ENCODE results near the gene WDR64. TPM values are rescaled to one million over a fixed set of nuclear protein-coding genes. Genes with fewer than 3 reads are reported as not detected.

WDR64 gene
- total and polyA plus RNA-seq, 2 of the 4 experiments (the other 2 are of a cell fraction), result not detected

DNA sequence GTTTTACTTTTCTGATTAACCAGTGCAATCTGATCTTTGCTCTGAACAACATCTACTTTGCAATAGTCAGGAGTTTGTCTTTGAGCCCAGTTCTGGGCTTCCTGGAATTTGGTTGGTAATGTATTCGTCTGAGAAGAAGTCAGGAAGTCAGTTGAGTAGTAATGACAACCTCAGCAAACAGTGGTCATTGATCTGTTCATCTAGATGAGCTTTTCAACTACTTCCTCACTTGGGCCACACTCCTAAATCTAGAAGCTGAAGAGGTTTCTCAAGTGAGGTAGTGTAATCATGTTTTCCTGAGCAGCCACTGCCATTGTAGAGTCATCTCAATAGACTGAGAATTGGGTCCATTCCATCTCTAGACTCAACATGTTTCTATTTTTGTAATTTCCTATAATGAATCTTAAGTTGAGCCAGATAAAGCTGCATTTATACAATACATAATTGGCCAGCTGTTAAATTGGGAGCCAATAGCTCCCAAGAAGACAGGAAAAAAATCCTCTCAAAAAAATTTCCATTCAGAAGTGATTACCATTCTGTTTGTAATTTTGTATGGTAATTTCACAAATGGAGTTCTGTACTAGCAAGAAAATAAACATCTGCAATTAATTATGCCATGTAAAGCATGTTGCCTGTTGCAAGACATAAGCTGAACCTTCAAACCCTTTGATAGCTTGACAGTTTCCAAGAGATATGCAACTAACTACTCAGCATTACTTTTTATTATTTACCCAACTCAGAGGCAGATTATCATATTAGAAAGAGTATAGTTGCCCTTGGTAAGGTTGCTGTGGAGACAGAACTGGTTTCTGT lies 49.6 kb downstream of the WDR64 start:
- no peak overlapping the region for H3K27ac ChIP-seq (ENCODE audit: insufficient read depth, low read length)
- no peak overlapping the region for H3K14ac ChIP-seq (replicated peaks; ENCODE audit: low read depth, low read length)
- no peak overlapping the region for H4K5ac ChIP-seq (ENCODE audit: low read depth, low read length)
- DNase-seq (no peak), ATAC-seq (ENCODE audit: low read depth) (no peak)
- CTCF ChIA-PET, result interaction anchor here (1.0 kb wide), 1 partner anchor 127 kb away, joined by 3 read pairs; no protein-coding TSS in a partner anchor
- no peak overlapping the region for H2AK9ac ChIP-seq (replicated peaks; ENCODE audit: low read depth, low read length, poor library complexity)
- H4K8ac ChIP-seq (ENCODE audit: low read depth in 2 of 2, low read length in 2 of 2), result no peak overlapping the region
- H2BK20ac ChIP-seq (ENCODE audit: low read depth, low read length), result no peak overlapping the region
- H3K36me3 ChIP-seq (ENCODE audit: control insufficient read depth, insufficient read depth, low read length), result no peaks in the 10 kb centered on the region
- no peak overlapping the region for H3K4ac ChIP-seq (ENCODE audit: low read depth, low read length)
- H3K4me2 ChIP-seq (ENCODE audit: low read depth, low read length), result no peak overlapping the region
- no peaks in the 10 kb centered on the region for H3K79me1 ChIP-seq (ENCODE audit: low read depth in 1 of 2, low read length in 2 of 2)
- H4K20me1 ChIP-seq (ENCODE audit: insufficient read depth, low read length), result no peaks in the 10 kb centered on the region
- no peak overlapping the region for H3K18ac ChIP-seq (ENCODE audit: low read depth, low read length)
- no peak overlapping the region for H4K91ac ChIP-seq (ENCODE audit: insufficient read depth, low read depth, low read length)
- no peak overlapping the region for H2BK15ac ChIP-seq (ENCODE audit: low read depth, low read length)
- no peaks in the 10 kb centered on the region for H3K4me1 ChIP-seq (ENCODE audit: control insufficient read depth, insufficient read depth, low read length)
- POLR2A ChIA-PET (ENCODE audit: unreplicated experiment), result no interaction called here
- no CpG with 5 or more reads among the region's 1 CpG for whole genome bisulfite sequencing, 2 experiments (ENCODE audit: extremely low coverage in 2 of 2, insufficient read length in 1 of 2)
- BruUV-seq (replicated peaks), result no TSS peak
- no peak overlapping the region for H2AK5ac ChIP-seq (ENCODE audit: low read depth, low read length)
- H3K27me3 ChIP-seq (ENCODE audit: control insufficient read depth, insufficient read depth, low read length), result no peaks in the 10 kb centered on the region; the same call in 1 of the 2 replicates
- H2BK5ac ChIP-seq (ENCODE audit: low read depth, low read length, poor library complexity, severe bottlenecking), result no peak overlapping the region
- no peak overlapping the region for H3K56ac ChIP-seq (ENCODE audit: extremely low read depth, insufficient read depth, low read length)
- no peak overlapping the region for H3K4me3 ChIP-seq (ENCODE audit: insufficient read depth, low read depth, low read length)
- H3K23ac ChIP-seq (ENCODE audit: low read depth, low read length), result no peak overlapping the region
- in situ Hi-C loops (cut with MboI; ENCODE audit: low sequenced_read_pairs) (no loop called here), intact Hi-C loops (cut with micrococcal nuclease) (no loop called here), dilution Hi-C loops (cut with HindIII; ENCODE audit: low sequenced_read_pairs, unreplicated experiment) (no loop called here)
- no peak overlapping the region for H2AFZ ChIP-seq (replicated peaks; ENCODE audit: low read length, poor library complexity)
- H3K9me1 ChIP-seq (ENCODE audit: insufficient read depth, low read length), result no peaks in the 10 kb centered on the region
- no peak overlapping the region for H2BK120ac ChIP-seq (ENCODE audit: low read depth, low read length)
- H3K9ac ChIP-seq (ENCODE audit: low read depth, low read length), result no peak overlapping the region
- no peak for TF ChIP-seq MAZ (IDR thresholded peaks at IDR 0.05; ENCODE audit: borderline replicate concordance, low read depth, low read length)
- TF ChIP-seq FOS (IDR thresholded peaks at IDR 0.05; ENCODE audit: low read depth, low read length), result no peak
- H3K9me3 ChIP-seq (ENCODE audit: control insufficient read depth, insufficient read depth, low read length), result no peaks in the 10 kb centered on the region
